Thyroid gland (tissue), 4 donors: ENCODE results near the gene KDSR. TPM values are rescaled to one million over a fixed set of nuclear protein-coding genes. Genes with fewer than 3 reads are reported as not detected.

Source experiments
- DNase-seq, 2 donors: peaks; one replicate each; pipeline ENCODE4 v3.0.0-alpha.2; 2019
- H3K27ac ChIP-seq, 3 donors: fragments of 200-600 bp; sonication (generic); 1 replicate in 2 of 3; 2 replicates in 1 of 3; pipeline ENCODE4 v1.5.1; 2016 to 2019; ENCODE audit warnings: mild to moderate bottlenecking in 1 of 3, moderate library complexity in 1 of 3
- H3K27me3 ChIP-seq: fragments of 200-600 bp; sonication (generic); one replicate; pipeline ENCODE4 v1.5.1; 2019
- H3K36me3 ChIP-seq, 2 donors: fragments of 200-600 bp; sonication (generic); one replicate each; pipeline ENCODE4 v1.5.1; 2016 to 2019
- H3K4me1 ChIP-seq, 2 donors: fragments of 200-600 bp; sonication (generic); one replicate each; pipeline ENCODE4 v1.5.1; 2017 to 2019
- H3K4me3 ChIP-seq, 3 donors: fragments of 200-600 bp; sonication (generic); replicated peaks in 1 of 3; 1 replicate in 2 of 3; 2 replicates in 1 of 3; pipeline ENCODE4 v1.5.1; 2016; ENCODE audit warnings: mild to moderate bottlenecking in 1 of 3
- H3K9me3 ChIP-seq: fragments of 200-600 bp; sonication (generic); one replicate; pipeline ENCODE4 v1.5.1; 2017
- CTCF ChIP-seq, 6 experiments: fragments of 200-600 bp in 3 of 6; fragments of 450-650 bp in 3 of 6; sonication (generic) in 3 of 6; IDR thresholded peaks; one replicate each; pipeline ENCODE4 v1.5.1; 2016 to 2019; ENCODE audit warnings: antibody characterized with exemption in 6 of 6, mild to moderate bottlenecking in 2 of 6, inconsistent platforms in 1 of 6, moderate library complexity in 1 of 6
- POLR2A ChIP-seq, 2 donors: fragments of 450-650 bp; IDR thresholded peaks; one replicate each; pipeline ENCODE4 v1.6.1; 2017; ENCODE audit warnings: antibody characterized with exemption in 2 of 2, mild to moderate bottlenecking in 2 of 2, moderate library complexity in 1 of 2
- WGBS, 2 donors: methylation state at CpG; one replicate each; pipeline ENCODE4 v1.1.5; 2017; 5-methylcytosine and 5-hydroxymethylcytosine counted together
- intact Hi-C: fragments of 100-400 bp; cut with DNase I; formaldehyde crosslinking; loops from one replicate; pipeline ENCODE4 v1.15.1; 2023
- total RNA-seq, 4 donors: library from RNA; depleted of rRNA; stranded (reverse); fragments of >200 nt; gene quantifications; one replicate each; pipeline ENCODE4 v1.2.3, GENCODE V29; 2016

Gene KDSR
- total RNA-seq, 4 donors from 2014 or later, result 30.7 to 85.7 (median 46.8) TPM

DNA sequence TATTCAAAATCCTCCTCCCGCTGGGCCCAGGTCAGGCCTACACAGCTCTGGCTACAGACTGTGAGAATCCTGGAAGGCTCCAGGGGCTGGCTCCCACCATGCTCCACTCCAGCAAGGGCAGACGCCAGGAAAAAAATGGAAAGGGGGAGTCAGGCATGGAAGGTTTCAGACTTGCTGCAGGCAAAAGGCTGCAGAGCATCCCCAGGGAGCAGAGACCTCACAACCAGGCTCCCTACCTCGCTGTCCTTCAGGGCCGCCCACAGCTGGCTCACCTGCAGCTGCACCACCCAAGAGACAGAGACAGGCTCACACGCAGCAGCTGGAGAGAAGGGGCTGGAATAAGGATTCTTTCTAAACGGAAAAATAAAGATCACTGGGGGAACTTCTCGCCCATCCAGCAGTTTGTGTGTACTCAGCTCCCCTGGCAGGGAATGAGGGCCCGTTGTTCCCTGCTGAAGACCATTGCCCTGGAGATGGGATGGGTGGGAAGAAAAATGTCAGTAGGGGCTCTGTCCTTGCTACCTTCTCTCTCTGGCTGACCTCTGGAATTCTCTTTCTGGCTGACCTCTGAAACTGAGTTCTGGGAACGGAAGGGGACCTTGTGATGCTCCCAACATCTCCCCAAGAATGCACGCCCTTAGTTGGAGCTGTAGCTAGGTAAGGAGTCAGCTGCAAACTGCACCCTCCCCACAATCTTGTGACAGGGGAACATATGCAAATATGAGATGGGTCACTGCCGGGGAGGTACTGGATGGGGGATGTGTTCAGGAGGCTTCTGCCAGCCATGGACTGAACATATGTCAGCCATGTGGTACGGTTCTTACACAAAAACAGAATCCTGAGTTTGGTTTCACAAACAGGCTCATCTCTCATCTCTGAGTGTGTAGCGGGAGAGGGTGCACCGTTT is 81.9 kb downstream of the KDSR start:
- H3K36me3 ChIP-seq, result no peaks in the 10 kb centered on the region
- no peak for TF ChIP-seq CTCF (IDR thresholded peaks at IDR 0.05)
- no peak for TF ChIP-seq POLR2A (IDR thresholded peaks at IDR 0.05)
- DNase-seq, result no peak
- intact Hi-C loops, result no loop called here
- peaks cover 38 to 81% of the 10 kb centered on the region in 2 donors for H3K4me1 ChIP-seq
- WGBS, 2 donors, result 74 to 79% methylated on average over 14 of the region's 14 CpGs
- H3K27ac ChIP-seq, result peak overlapping the region; percentile 12 to 67 (median 64)
- H3K27me3 ChIP-seq, result no peaks in the 10 kb centered on the region
- no peaks in the 10 kb centered on the region for H3K9me3 ChIP-seq
- no peak overlapping the region for H3K4me3 ChIP-seq

GRCh38 chr18:63284173-63284799 is 82.7 kb downstream of the KDSR start:
- no peak for TF ChIP-seq CTCF (IDR thresholded peaks at IDR 0.05)
- no peak for TF ChIP-seq POLR2A (IDR thresholded peaks at IDR 0.05)
- Histone ChIP-seq H3K9me3 (no peaks in the 10 kb centered on the region), H3K4me3 (no peak overlapping the region), H3K36me3 (no peaks in the 10 kb centered on the region), H3K27me3 (no peaks in the 10 kb centered on the region), H3K4me1 (peaks cover 31 to 74% of the 10 kb centered on the region in 2 donors), H3K27ac (peak overlapping the region; percentile 41 to 67 (median 64))
- DNase-seq, result peak; percentile 53 to 66
- intact Hi-C loops, result no loop called here
- 51 to 65% methylated on average over 5 of the region's 5 CpGs for WGBS, 2 donors

DNA sequence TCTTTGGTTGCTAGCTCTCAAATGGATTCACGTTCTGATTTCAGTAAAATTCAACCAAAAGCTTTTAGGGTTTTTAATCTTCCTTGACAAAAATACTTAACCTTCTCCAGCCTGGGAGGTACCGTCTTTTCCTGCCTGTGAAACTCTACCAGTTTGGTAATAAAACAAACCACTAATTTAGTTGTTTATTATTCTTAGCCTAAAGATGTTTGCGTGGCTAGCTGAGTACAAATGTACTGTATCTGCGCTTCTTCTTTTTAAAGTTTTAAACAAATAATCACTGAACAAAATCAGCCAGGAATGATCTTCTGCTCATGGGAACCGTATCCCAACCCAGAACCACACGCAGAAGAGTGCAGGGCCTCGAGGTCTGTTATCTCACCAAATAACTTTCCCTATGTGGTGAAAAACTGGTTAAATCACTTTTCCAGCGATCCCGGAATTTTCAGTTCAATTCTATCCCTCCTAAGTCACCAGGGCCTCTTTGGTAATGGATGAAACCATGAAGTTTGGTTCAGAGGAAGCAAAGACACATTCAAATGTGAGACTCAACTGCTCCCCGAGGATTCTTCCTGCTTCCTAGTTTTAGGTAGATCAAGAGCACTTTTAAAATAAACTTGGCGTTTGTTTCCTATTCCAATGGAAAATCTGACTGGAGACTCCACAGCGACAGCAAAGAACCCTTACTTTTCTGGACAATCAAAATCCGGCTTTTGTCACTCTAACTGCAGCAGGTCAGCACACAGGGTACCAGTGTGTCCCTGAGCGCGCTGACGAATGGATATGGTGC is 83.5 kb downstream of the KDSR start:
- Histone ChIP-seq H3K27ac (peak overlapping the region; percentile 41 to 67 (median 64)), H3K36me3 (no peaks in the 10 kb centered on the region), H3K9me3 (no peaks in the 10 kb centered on the region), H3K4me3 (no peak overlapping the region), H3K27me3 (no peaks in the 10 kb centered on the region), H3K4me1 (peaks cover 24 to 69% of the 10 kb centered on the region in 2 donors)
- no peak for DNase-seq
- intact Hi-C loops, result no loop called here
- TF ChIP-seq CTCF (IDR thresholded peaks at IDR 0.05), result no peak
- no peak for TF ChIP-seq POLR2A (IDR thresholded peaks at IDR 0.05)
- whole genome bisulfite sequencing, 2 donors, result 80 to 85% methylated on average over 16 of the region's 16 CpGs

DNA sequence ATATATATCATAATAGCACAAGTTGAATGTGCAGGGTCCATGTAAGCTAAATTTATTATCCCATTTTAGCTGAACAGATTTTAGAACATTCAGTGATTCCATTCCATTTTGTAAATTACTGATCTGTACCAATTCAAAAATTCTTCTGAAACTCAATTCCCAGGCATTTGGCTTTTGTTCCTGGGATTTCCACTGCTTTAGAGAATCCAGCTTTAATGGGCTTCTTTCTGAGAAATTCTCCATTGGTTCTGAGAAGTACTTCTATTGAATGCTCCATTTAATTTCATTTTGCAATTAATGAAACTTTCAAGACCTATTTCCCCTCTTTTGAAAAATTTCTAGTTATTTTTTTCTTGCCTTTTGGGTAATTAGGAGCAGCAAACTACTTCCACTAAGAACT is 84.2 kb downstream of the KDSR start:
- Histone ChIP-seq H3K36me3 (no peaks in the 10 kb centered on the region), H3K27ac (peak overlapping the region in 2 of 3 donors; percentile 26 to 67), H3K4me1 (peaks cover 27 to 68% of the 10 kb centered on the region in 2 donors), H3K27me3 (no peaks in the 10 kb centered on the region), H3K4me3 (no peak overlapping the region), H3K9me3 (no peaks in the 10 kb centered on the region)
- intact Hi-C loops, result no loop called here
- no peak for DNase-seq
- TF ChIP-seq POLR2A (IDR thresholded peaks at IDR 0.05) (no peak), CTCF (IDR thresholded peaks at IDR 0.05) (no peak)

Other genes starting within 250 kb of the KDSR start
- gene BCL2, start 47.4 kb downstream of the KDSR start, total RNA-seq, result 100 to 1,000 TPM; 108 to 163 (median 115) TPM
- gene VPS4B, start 55.3 kb upstream of the KDSR start, total RNA-seq, result 10 to 100 TPM; 36.0 to 50.5 (median 40.9) TPM
- gene SERPINB5, start 109.8 kb upstream of the KDSR start, total RNA-seq, result not detected
- not detected for gene SERPINB12, start 175.2 kb upstream of the KDSR start, total RNA-seq
- not detected for gene SERPINB13, start 220.1 kb upstream of the KDSR start, total RNA-seq